ENCODE data around the gene OR1L6.

- no peak for TF ChIP-seq POLR2A (IDR thresholded peaks at IDR 0.05)
- TF ChIP-seq, protein P1, sequence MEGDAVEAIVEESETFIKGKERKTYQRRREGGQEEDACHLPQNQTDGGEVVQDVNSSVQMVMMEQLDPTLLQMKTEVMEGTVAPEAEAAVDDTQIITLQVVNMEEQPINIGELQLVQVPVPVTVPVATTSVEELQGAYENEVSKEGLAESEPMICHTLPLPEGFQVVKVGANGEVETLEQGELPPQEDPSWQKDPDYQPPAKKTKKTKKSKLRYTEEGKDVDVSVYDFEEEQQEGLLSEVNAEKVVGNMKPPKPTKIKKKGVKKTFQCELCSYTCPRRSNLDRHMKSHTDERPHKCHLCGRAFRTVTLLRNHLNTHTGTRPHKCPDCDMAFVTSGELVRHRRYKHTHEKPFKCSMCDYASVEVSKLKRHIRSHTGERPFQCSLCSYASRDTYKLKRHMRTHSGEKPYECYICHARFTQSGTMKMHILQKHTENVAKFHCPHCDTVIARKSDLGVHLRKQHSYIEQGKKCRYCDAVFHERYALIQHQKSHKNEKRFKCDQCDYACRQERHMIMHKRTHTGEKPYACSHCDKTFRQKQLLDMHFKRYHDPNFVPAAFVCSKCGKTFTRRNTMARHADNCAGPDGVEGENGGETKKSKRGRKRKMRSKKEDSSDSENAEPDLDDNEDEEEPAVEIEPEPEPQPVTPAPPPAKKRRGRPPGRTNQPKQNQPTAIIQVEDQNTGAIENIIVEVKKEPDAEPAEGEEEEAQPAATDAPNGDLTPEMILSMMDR (IDR thresholded peaks at IDR 0.05), result no peak
Observed at GRCh38 chr9:122789256-122790046, 47.3 kb downstream of the OR1L6 start.
